ENCODE measurements around the gene TP53I11. TPM values are rescaled to one million over a fixed set of nuclear protein-coding genes. Genes with fewer than 3 reads are reported as not detected.
A peak's percentile ranks its signal among the peaks of the same experiment; 100 is the strongest.

The TP53I11 gene
- total RNA-seq, 1 experiment from 2014 or later: 42.4 TPM

DNA sequence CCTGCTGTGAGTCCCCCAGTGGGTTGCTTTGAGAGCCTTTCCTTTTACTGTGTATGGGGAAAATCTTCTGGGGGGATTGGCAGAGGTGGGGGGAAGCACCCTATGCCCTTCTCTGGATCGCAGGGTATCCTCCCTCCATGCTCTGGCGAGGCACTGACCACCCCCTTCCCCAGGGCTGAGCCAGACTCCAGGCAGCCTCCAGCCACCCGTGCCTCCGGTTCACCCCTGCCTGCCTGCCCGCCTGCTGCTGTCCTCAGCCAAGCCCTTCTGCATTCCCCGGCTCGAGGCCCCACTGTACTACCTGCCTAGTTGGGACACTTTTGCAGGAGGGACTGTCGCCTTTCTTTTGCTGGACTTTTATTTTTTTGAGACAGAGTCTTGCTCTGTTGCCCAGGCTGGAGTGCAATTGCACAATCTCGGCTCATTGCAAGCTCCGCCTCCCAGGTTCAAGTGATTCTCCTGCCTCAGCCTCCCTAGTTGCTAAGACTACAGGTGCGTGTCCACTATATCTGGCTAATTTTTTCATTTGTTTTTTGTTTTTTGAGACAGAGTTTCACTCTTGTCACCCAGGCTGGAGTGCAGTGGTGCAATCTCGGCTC lies 23.8 kb upstream of the TP53I11 start:
- Mint-ChIP-seq H3K27me3 (ENCODE audit: low read depth) (no peaks in the 10 kb centered on the region), H3K9me3 (no peaks in the 10 kb centered on the region), H3K4me3 (no peak overlapping the region), H3K36me3 (no peaks in the 10 kb centered on the region), H3K27ac (no peak overlapping the region), H3K4me1 (peaks cover 18% of the 10 kb centered on the region)
- POLR2A ChIA-PET: no interaction called here
- TF ChIP-seq ZNF121 (CRISPR knock-in tag; IDR thresholded peaks at IDR 0.05) (peak; percentile 58; the same call in 1 of the 2 replicates), TEAD4 (CRISPR knock-in tag; IDR thresholded peaks at IDR 0.05) (no peak)
- CTCF ChIA-PET: interaction anchor here (0.7 to 1.7 kb wide), 3 partner anchors 12 to 42 kb away, joined by 3 to 6 read pairs (median 4); no protein-coding TSS in a partner anchor
- ATAC-seq (no peak), DNase-seq (ENCODE audit: low spot score) (no peak)

DNA sequence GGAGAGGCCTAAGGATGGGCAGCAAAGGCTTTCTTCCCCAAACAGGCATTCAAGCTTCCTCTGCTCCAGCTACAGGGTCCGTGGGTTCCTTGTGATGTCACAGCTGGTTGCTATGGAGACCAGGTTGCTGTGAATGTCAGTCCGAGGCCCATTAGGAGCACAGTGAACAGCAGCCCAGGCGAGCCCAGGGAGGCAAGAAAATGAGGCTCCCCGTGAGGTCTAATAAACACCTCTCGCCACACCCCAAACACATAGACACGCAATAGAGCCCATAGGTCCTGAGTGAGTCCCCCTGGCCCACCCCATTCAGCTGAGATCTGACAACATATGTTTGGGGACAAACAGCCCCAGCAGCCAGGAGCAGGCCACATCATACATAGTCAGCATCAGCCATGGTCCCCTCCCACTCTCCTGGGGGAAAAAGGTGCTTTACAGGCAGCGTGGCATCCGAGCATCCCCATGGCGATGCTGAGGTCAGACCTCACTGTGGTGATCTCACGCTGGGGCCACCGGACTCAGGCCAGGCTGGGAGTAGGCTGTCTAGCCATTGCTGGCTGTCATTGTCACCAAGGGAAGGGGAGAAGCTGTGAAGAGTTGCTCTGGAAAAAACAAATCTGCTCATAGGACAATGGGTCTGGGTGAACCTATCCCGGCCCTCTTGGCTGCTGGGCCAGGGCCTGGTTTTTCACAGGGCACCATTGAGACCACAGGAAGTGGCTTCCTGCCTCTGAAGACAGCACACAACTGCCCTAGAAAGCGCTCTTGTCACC lies 23.1 kb upstream of the TP53I11 start:
- H3K4me1 Mint-ChIP-seq: peaks cover 18% of the 10 kb centered on the region
- TF ChIP-seq, protein P1, sequence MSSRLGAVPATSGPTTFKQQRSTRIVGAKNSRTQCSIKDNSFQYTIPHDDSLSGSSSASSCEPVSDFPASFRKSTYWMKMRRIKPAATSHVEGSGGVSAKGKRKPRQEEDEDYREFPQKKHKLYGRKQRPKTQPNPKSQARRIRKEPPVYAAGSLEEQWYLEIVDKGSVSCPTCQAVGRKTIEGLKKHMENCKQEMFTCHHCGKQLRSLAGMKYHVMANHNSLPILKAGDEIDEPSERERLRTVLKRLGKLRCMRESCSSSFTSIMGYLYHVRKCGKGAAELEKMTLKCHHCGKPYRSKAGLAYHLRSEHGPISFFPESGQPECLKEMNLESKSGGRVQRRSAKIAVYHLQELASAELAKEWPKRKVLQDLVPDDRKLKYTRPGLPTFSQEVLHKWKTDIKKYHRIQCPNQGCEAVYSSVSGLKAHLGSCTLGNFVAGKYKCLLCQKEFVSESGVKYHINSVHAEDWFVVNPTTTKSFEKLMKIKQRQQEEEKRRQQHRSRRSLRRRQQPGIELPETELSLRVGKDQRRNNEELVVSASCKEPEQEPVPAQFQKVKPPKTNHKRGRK (CRISPR knock-in tag; IDR thresholded peaks at IDR 0.05; ENCODE audit: borderline replicate concordance): no peak
- TF ChIP-seq, protein P2, sequence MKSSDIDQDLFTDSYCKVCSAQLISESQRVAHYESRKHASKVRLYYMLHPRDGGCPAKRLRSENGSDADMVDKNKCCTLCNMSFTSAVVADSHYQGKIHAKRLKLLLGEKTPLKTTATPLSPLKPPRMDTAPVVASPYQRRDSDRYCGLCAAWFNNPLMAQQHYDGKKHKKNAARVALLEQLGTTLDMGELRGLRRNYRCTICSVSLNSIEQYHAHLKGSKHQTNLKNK (CRISPR knock-in tag; IDR thresholded peaks at IDR 0.05): no peak
- no peak for TF ChIP-seq HMGA2 (CRISPR knock-in tag; IDR thresholded peaks at IDR 0.05)
- TF ChIP-seq, protein P3, sequence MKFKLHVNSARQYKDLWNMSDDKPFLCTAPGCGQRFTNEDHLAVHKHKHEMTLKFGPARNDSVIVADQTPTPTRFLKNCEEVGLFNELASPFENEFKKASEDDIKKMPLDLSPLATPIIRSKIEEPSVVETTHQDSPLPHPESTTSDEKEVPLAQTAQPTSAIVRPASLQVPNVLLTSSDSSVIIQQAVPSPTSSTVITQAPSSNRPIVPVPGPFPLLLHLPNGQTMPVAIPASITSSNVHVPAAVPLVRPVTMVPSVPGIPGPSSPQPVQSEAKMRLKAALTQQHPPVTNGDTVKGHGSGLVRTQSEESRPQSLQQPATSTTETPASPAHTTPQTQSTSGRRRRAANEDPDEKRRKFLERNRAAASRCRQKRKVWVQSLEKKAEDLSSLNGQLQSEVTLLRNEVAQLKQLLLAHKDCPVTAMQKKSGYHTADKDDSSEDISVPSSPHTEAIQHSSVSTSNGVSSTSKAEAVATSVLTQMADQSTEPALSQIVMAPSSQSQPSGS (CRISPR knock-in tag; IDR thresholded peaks at IDR 0.05; ENCODE audit: borderline replicate concordance, low read depth): no peak
- TF ChIP-seq MYBL2 (CRISPR knock-in tag; IDR thresholded peaks at IDR 0.05): no peak
- TF ChIP-seq ELF4 (CRISPR knock-in tag; IDR thresholded peaks at IDR 0.05; ENCODE audit: low read depth): no peak
- TF ChIP-seq ZNF138 (CRISPR knock-in tag; conservative IDR thresholded peaks at IDR 0.05): no peak
- no peak for TF ChIP-seq ZNF416 (CRISPR knock-in tag; IDR thresholded peaks at IDR 0.05)
- no peak for TF ChIP-seq NR3C1 (CRISPR knock-in tag; conservative IDR thresholded peaks at IDR 0.05; ENCODE audit: low read depth)
- no peak for TF ChIP-seq FOXK1 (CRISPR knock-in tag; IDR thresholded peaks at IDR 0.05)
- TF ChIP-seq ZNF423 (CRISPR knock-in tag; IDR thresholded peaks at IDR 0.05): no peak
- TF ChIP-seq NR1H2 (CRISPR knock-in tag; IDR thresholded peaks at IDR 0.05): no peak
- TF ChIP-seq SMAD3 (CRISPR knock-in tag; IDR thresholded peaks at IDR 0.05; ENCODE audit: borderline replicate concordance): no peak
- H3K4me3 Mint-ChIP-seq: no peak overlapping the region
- no peaks in the 10 kb centered on the region for H3K36me3 Mint-ChIP-seq
- ChIA-PET CTCF (interaction anchor here (1.7 kb wide), 1 partner anchor 12 kb away, joined by 4 read pairs; no protein-coding TSS in a partner anchor), POLR2A (no interaction called here)
- DNase-seq (ENCODE audit: low spot score) (no peak), ATAC-seq (peak; percentile 19; the same call in 1 of the 2 replicates)
- no peak overlapping the region for H3K27ac Mint-ChIP-seq
- no peaks in the 10 kb centered on the region for H3K9me3 Mint-ChIP-seq
- no peaks in the 10 kb centered on the region for H3K27me3 Mint-ChIP-seq (ENCODE audit: low read depth)

DNA sequence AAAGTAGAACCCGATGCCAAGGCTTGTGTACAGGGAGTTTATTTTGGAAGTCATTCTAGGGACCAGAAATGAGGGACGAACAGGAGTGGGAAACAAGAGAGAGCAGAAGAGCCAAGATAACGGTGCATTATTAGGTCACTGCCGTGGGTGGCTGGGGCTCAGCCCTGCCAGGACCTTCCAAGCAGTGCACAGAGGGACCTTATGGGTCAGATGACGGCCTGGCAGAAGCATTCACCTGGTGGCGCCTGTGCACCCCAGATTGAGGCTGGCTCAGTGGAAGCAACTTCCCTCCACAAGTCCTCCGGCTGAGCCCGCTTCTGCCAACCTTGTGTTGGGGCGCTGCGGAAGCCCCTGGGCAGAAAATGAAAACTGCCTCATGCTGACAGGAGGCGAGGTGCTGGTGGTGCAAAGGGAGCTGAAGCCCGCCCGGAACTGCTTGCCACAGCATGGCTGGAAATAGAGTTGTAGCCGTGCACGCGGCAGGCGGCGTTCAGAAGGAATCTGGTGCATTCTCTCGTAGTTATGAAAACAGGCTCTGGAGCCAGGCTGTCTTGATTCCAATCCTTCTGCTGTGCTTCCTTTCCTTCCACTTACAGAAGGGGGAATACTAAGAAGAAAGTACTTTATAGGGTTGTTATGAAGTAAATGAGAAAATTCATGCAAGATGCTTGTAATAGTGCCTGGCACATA lies 22.2 kb upstream of the TP53I11 start:
- no peak for DNase-seq (ENCODE audit: low spot score)
- CTCF ChIA-PET: interaction anchor here (1.7 kb wide), 1 partner anchor 11 kb away, joined by 4 read pairs; no protein-coding TSS in a partner anchor
- Mint-ChIP-seq H3K27me3 (ENCODE audit: low read depth) (no peaks in the 10 kb centered on the region), H3K9me3 (no peaks in the 10 kb centered on the region), H3K4me1 (peaks cover 21% of the 10 kb centered on the region), H3K4me3 (no peak overlapping the region), H3K27ac (no peak overlapping the region), H3K36me3 (no peaks in the 10 kb centered on the region)
- TF ChIP-seq TEAD4 (CRISPR knock-in tag; IDR thresholded peaks at IDR 0.05) (no peak), ZNF219 (CRISPR knock-in tag; IDR thresholded peaks at IDR 0.05; ENCODE audit: borderline replicate concordance) (no peak)
- POLR2A ChIA-PET: no interaction called here
- ATAC-seq: no peak
